ENCODE results near the gene FKBP2. TPM values are rescaled to one million over a fixed set of nuclear protein-coding genes. Genes with fewer than 3 reads are reported as not detected.

Gene FKBP2
- total and polyA plus RNA-seq, 2 of the 13 experiments (the other 11 are each of a cell fraction or from before 2014, with no cell fraction given): 30.1 to 53.3 TPM

GRCh38 chr11:64284962-64285884 lies 44.3 kb downstream of the FKBP2 start, which contains the start of gene GPR137 (continued):
- TF ChIP-seq THAP8 (CRISPR knock-in tag; IDR thresholded peaks at IDR 0.05; ENCODE audit: borderline replicate concordance) (no peak), ZNF180 (CRISPR knock-in tag; IDR thresholded peaks at IDR 0.05; ENCODE audit: borderline replicate concordance, low read depth) (no peak), ELF1 (CRISPR knock-in tag; IDR thresholded peaks at IDR 0.05) (peak; percentile 81), KLF13 (CRISPR knock-in tag; IDR thresholded peaks at IDR 0.05) (no peak), TERF1 (CRISPR knock-in tag; IDR thresholded peaks at IDR 0.05) (no peak), TMF1 (CRISPR knock-in tag; IDR thresholded peaks at IDR 0.05; ENCODE audit: low read depth) (no peak; the same call in 1 of the 2 replicates), MIXL1 (CRISPR knock-in tag; IDR thresholded peaks at IDR 0.05) (no peak), HES4 (CRISPR knock-in tag; IDR thresholded peaks at IDR 0.05; ENCODE audit: borderline replicate concordance) (0 out of 2 replicates have a peak, but pooled peaks have one; percentile 41), MEF2D (CRISPR knock-in tag; IDR thresholded peaks at IDR 0.05) (peak; percentile 5; the same call in 1 of the 2 replicates), BCLAF1 (IDR thresholded peaks at IDR 0.05) (no peak), ZIK1 (CRISPR knock-in tag; IDR thresholded peaks at IDR 0.05; ENCODE audit: borderline replicate concordance, low read depth) (no peak), ZNF143 (CRISPR knock-in tag; IDR thresholded peaks at IDR 0.05) (no peak), ZNF747 (CRISPR knock-in tag; IDR thresholded peaks at IDR 0.05; ENCODE audit: borderline replicate concordance) (no peak), ZNF850 (CRISPR knock-in tag; conservative IDR thresholded peaks at IDR 0.05) (no peak), SKIL (CRISPR knock-in tag; IDR thresholded peaks at IDR 0.05; ENCODE audit: borderline replicate concordance) (no peak), FOXK2 (IDR thresholded peaks at IDR 0.05) (no peak)
- TF ChIP-seq, protein P1, sequence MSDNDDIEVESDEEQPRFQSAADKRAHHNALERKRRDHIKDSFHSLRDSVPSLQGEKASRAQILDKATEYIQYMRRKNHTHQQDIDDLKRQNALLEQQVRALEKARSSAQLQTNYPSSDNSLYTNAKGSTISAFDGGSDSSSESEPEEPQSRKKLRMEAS (IDR thresholded peaks at IDR 0.05): peak; percentile 8; the same call in 1 of the 2 replicates
- TF ChIP-seq, protein P2, sequence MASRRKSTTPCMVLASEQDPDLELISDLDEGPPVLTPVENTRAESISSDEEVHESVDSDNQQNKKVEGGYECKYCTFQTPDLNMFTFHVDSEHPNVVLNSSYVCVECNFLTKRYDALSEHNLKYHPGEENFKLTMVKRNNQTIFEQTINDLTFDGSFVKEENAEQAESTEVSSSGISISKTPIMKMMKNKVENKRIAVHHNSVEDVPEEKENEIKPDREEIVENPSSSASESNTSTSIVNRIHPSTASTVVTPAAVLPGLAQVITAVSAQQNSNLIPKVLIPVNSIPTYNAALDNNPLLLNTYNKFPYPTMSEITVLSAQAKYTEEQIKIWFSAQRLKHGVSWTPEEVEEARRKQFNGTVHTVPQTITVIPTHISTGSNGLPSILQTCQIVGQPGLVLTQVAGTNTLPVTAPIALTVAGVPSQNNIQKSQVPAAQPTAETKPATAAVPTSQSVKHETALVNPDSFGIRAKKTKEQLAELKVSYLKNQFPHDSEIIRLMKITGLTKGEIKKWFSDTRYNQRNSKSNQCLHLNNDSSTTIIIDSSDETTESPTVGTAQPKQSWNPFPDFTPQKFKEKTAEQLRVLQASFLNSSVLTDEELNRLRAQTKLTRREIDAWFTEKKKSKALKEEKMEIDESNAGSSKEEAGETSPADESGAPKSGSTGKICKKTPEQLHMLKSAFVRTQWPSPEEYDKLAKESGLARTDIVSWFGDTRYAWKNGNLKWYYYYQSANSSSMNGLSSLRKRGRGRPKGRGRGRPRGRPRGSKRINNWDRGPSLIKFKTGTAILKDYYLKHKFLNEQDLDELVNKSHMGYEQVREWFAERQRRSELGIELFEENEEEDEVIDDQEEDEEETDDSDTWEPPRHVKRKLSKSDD (CRISPR knock-in tag; IDR thresholded peaks at IDR 0.05; ENCODE audit: low read depth): no peak

All from HepG2 (cell line).